Kidney (tissue), 14 donors: ENCODE data around the gene SPINT3. TPM values are rescaled to one million over a fixed set of nuclear protein-coding genes. Genes with fewer than 3 reads are reported as not detected.

Source experiments
- DNase-seq, 5 donors: peaks; one replicate each; pipeline ENCODE4 v3.0.0-alpha.2; 2013 to 2020
- FAIRE-seq: peaks from 2 replicates; lab custom pipeline; 2012; peaks lifted over from hg19 to GRCh38; lab: Jason Lieb, UNC
- H3K27ac ChIP-seq, 2 donors: one replicate each; pipeline ENCODE4 v1.7.0; 2013; ENCODE audit warnings: low read depth in 2 of 2, low read length in 2 of 2, inconsistent platforms in 1 of 2
- H3K27me3 ChIP-seq: one replicate; pipeline ENCODE4 v1.7.1; 2013; ENCODE audit warnings: low read length, inconsistent platforms; ENCODE audit not compliant: control insufficient read depth, insufficient read depth
- H3K36me3 ChIP-seq, 3 donors: one replicate each; pipeline versions ENCODE4 v1.7.0 to v1.7.1; 2013; ENCODE audit warnings: low read length in 3 of 3, control low read depth in 1 of 3, inconsistent platforms in 1 of 3; ENCODE audit not compliant: insufficient read depth in 3 of 3, control insufficient read depth in 2 of 3
- H3K4me1 ChIP-seq, 3 donors: one replicate each; pipeline versions ENCODE4 v1.7.0 to v1.7.1; 2013; ENCODE audit warnings: low read length in 3 of 3, inconsistent platforms in 1 of 3, low read depth in 1 of 3; ENCODE audit not compliant: control insufficient read depth in 2 of 3, insufficient read depth in 2 of 3
- H3K4me3 ChIP-seq, 3 donors: one replicate each; pipeline versions ENCODE4 v1.7.0 to v1.8.1; 2013; ENCODE audit warnings: low read length in 3 of 3, control low read depth in 1 of 3, inconsistent platforms in 1 of 3
- H3K9ac ChIP-seq, 3 donors: one replicate each; pipeline versions ENCODE4 v1.7.0 to v1.7.1; 2013; ENCODE audit warnings: low read length in 3 of 3, control low read depth in 1 of 3, inconsistent platforms in 1 of 3
- H3K9me3 ChIP-seq, 3 donors: one replicate each; pipeline versions ENCODE4 v1.7.0 to v1.7.1; 2013; ENCODE audit warnings: low read length in 3 of 3, control low read depth in 1 of 3, inconsistent platforms in 1 of 3; ENCODE audit not compliant: control insufficient read depth in 2 of 3, insufficient read depth in 1 of 3
- intact Hi-C: fragments of 100-400 bp; cut with DNase I; formaldehyde crosslinking; loops from one replicate; pipeline ENCODE4 v1.11.1; 2022
- polyA plus RNA-seq: library from polyadenylated mRNA; stranded (reverse); fragments of 350-450 nt; fragmentation: Illumina TruSeq; extraction: RNeasy Lipid Tissue Mini Kit (QIAGEN cat#74804); gene quantifications from one replicate; pipeline ENCODE4 v1.2.3, GENCODE V29; 2014; ENCODE audit warnings: low read depth, low replicate concordance; ENCODE audit not compliant: insufficient read depth
- total RNA-seq: library from RNA; stranded (reverse); fragmentation: NEBNext Ultra II Directional; extraction: Animal tissue kit (Norgen Biotek cat#: 25700); gene quantifications from one replicate; pipeline ENCODE4 v1.2.1, GENCODE V29; 2021
- TF ChIP-seq, protein P1 (sequence below): IDR thresholded peaks from 3 replicates; pipeline ENCODE4 v1.5.1; 2012; ENCODE audit warnings: mild to moderate bottlenecking, moderate library complexity, borderline replicate concordance; ENCODE audit not compliant: insufficient read depth; ENCODE audit errors: extremely low read depth
- donor health status: control.
- donor health status: control.
- donor health status: control.
- donor health status: control.
- donor health status: control.
- donor health status: DM: yes; HTN: yes; CAD: no.
- donor health status: Normal renal cell carcinoma (clear cell type).

SPINT3 gene
- total and polyA plus RNA-seq, 2 donors from 2014 or later: not detected

DNA sequence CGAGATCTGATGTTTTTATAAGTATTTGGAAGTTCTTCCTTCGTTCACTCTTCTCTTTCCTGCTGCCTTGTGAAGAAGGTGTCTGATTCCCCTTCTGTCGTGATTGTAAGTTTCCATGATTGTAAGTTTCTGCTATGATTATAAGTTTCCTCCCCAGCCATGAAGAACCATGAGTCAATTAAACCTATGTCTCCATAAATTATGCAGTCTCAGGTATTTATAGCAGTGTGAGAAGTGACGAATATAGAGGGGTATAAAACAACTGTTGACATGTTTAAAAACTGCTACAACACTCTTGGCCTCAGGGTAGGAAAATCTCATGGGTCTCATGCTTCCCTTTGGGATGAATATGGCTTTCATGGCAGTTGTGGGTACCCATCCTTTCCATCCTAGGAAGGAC is 51.7 kb downstream of the SPINT3 start:
- H3K4me1 ChIP-seq: no peaks in the 10 kb centered on the region
- no peaks in the 10 kb centered on the region for H3K36me3 ChIP-seq
- H3K9me3 ChIP-seq: no peaks in the 10 kb centered on the region
- no peak overlapping the region for H3K4me3 ChIP-seq
- FAIRE-seq (no peak), DNase-seq (no peak)
- H3K27me3 ChIP-seq: no peaks in the 10 kb centered on the region
- no peak overlapping the region for H3K9ac ChIP-seq
- TF ChIP-seq, protein P1, sequence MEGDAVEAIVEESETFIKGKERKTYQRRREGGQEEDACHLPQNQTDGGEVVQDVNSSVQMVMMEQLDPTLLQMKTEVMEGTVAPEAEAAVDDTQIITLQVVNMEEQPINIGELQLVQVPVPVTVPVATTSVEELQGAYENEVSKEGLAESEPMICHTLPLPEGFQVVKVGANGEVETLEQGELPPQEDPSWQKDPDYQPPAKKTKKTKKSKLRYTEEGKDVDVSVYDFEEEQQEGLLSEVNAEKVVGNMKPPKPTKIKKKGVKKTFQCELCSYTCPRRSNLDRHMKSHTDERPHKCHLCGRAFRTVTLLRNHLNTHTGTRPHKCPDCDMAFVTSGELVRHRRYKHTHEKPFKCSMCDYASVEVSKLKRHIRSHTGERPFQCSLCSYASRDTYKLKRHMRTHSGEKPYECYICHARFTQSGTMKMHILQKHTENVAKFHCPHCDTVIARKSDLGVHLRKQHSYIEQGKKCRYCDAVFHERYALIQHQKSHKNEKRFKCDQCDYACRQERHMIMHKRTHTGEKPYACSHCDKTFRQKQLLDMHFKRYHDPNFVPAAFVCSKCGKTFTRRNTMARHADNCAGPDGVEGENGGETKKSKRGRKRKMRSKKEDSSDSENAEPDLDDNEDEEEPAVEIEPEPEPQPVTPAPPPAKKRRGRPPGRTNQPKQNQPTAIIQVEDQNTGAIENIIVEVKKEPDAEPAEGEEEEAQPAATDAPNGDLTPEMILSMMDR: no peak
- H3K27ac ChIP-seq: no peak overlapping the region
- intact Hi-C loops: no loop called here

- TF ChIP-seq, protein P1: no peak
- DNase-seq: no peak
- no peak for FAIRE-seq
- Histone ChIP-seq H3K36me3 (no peaks in the 10 kb centered on the region), H3K9me3 (no peaks in the 10 kb centered on the region), H3K27me3 (no peaks in the 10 kb centered on the region), H3K9ac (no peak overlapping the region), H3K4me3 (no peak overlapping the region), H3K4me1 (no peaks in the 10 kb centered on the region), H3K27ac (no peak overlapping the region)
- intact Hi-C loops: no loop called here
These were observed 52.5 kb downstream of the SPINT3 start for GRCh38 chr20:45462711-45463509.

Other genes with a start within 250 kb of the SPINT3 start
- not detected for gene RBPJL, start 208.8 kb downstream of the SPINT3 start, total RNA-seq
- not detected for gene RBPJL, start 208.8 kb downstream of the SPINT3 start, polyA plus RNA-seq
- gene MATN4, start 207.3 kb downstream of the SPINT3 start, total RNA-seq: 0.19 TPM
- gene MATN4, start 207.3 kb downstream of the SPINT3 start, polyA plus RNA-seq: 0.19 TPM
- 397 TPM for gene SDC4, start 167.2 kb downstream of the SPINT3 start, total RNA-seq
- gene SDC4, start 167.2 kb downstream of the SPINT3 start, polyA plus RNA-seq: 242 TPM
- 38.7 TPM for gene SYS1, start 152.5 kb downstream of the SPINT3 start, total RNA-seq
- 39.8 TPM for gene SYS1, start 152.5 kb downstream of the SPINT3 start, polyA plus RNA-seq
- gene TP53TG5, start 137.3 kb downstream of the SPINT3 start, total RNA-seq: not detected
- not detected for gene TP53TG5, start 137.3 kb downstream of the SPINT3 start, polyA plus RNA-seq
- gene DBNDD2, start 107.3 kb downstream of the SPINT3 start, total RNA-seq: 51.5 TPM
- gene DBNDD2, start 107.3 kb downstream of the SPINT3 start, polyA plus RNA-seq: 50.7 TPM
- 90.9 TPM for gene PIGT, start 99.5 kb downstream of the SPINT3 start, total RNA-seq
- gene PIGT, start 99.5 kb downstream of the SPINT3 start, polyA plus RNA-seq: 95.0 TPM
- gene WFDC2, start 45.9 kb downstream of the SPINT3 start, total RNA-seq: 2,874 TPM
- gene WFDC2, start 45.9 kb downstream of the SPINT3 start, polyA plus RNA-seq: 1,908 TPM
- not detected for gene WFDC6, start 23.9 kb upstream of the SPINT3 start, total RNA-seq
- gene WFDC6, start 23.9 kb upstream of the SPINT3 start, polyA plus RNA-seq: not detected
- not detected for gene EPPIN, start 31.8 kb upstream of the SPINT3 start, total RNA-seq
- not detected for gene EPPIN, start 31.8 kb upstream of the SPINT3 start, polyA plus RNA-seq
- not detected for gene WFDC8, start 63.7 kb upstream of the SPINT3 start, total RNA-seq
- gene WFDC8, start 63.7 kb upstream of the SPINT3 start, polyA plus RNA-seq: not detected
- gene WFDC10A, start 114.1 kb upstream of the SPINT3 start, total RNA-seq: not detected
- gene WFDC10A, start 114.1 kb upstream of the SPINT3 start, polyA plus RNA-seq: not detected
- not detected for gene WFDC9, start 115.7 kb upstream of the SPINT3 start, total RNA-seq
- not detected for gene WFDC9, start 115.7 kb upstream of the SPINT3 start, polyA plus RNA-seq
- gene WFDC11, start 154.6 kb upstream of the SPINT3 start, total RNA-seq: not detected
- not detected for gene WFDC11, start 154.6 kb upstream of the SPINT3 start, polyA plus RNA-seq
- not detected for gene WFDC13, start 186.4 kb upstream of the SPINT3 start, total RNA-seq
- gene WFDC13, start 186.4 kb upstream of the SPINT3 start, polyA plus RNA-seq: not detected
- gene WFDC10B, start 189.4 kb upstream of the SPINT3 start, total RNA-seq: 0.60 TPM
- gene WFDC10B, start 189.4 kb upstream of the SPINT3 start, polyA plus RNA-seq: not detected
- gene SPINT4, start 206.7 kb upstream of the SPINT3 start, total RNA-seq: not detected
- gene SPINT4, start 206.7 kb upstream of the SPINT3 start, polyA plus RNA-seq: not detected